Measurements from ENCODE around the gene OR4Q3.
"Not testable (repeated sequence)": the region's sequence is repeated elsewhere in the genome, so short reads cannot be mapped to it uniquely, and the experiment has no call there.

DNA sequence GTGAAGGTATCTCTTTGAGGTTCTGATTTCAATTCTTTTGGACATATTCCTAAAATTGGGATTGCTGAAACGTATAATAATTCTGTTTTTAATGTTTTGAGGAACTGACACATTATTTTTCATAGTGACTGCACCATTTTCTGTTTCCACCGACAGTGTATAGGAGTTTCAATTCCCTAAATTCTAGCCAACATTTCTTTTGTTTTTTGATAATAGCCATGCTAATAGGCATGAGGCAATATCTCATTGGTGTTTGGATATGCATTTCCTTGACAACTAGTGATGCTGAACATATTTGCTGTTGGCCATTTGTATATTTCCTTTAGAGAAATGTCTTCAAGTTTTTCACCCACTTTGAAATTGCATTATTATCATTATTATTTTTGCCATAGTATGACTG, 29.1 kb downstream of the OR4Q3 start:
- TF ChIP-seq CTCF (IDR thresholded peaks at IDR 0.05; ENCODE audit: insufficient read depth, low read depth, low read length); EZH2 (IDR thresholded peaks at IDR 0.05; ENCODE audit: insufficient read depth, low read length): not testable (repeated sequence)

All from astrocyte (in vitro differentiated cells and primary cell).